Choroid plexus epithelial cell (primary cell): ENCODE measurements around the gene GNG2.

Experiments used
- DNase-seq: peaks from one replicate; pipeline ENCODE4 v3.0.0-alpha.2; 2010; ENCODE audit warnings: low read depth
- H3K4me3 ChIP-seq: 2 replicates; pipeline ENCODE4 v1.5.1; 2011; ENCODE audit warnings: low read depth, mild to moderate bottlenecking, control low read depth, low read length, moderate library complexity
- TF ChIP-seq, protein P1 (sequence below): conservative IDR thresholded peaks from 2 replicates; pipeline ENCODE4 v1.5.1; 2011; ENCODE audit warnings: low read depth, mild to moderate bottlenecking, control low read depth, inconsistent platforms, low read length, moderate library complexity

Gene GNG2

DNA sequence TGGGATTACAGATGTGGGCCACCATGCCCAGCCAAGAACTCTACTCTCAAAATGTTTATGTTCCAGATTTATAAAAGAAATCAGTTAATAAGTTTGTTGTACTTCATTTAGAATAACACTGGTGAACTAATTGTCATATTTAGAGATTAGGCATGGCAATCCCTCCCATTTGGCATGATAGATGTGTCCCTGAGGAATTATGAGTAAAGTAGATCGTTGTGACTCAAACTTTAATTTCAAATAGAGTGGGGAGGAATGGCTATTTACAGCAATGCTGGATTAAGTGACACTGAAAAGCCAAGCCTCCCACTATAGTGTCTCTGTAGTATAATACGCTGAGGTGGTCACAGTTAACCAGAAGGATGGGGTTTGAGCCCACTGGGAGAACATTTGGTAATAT lies 89.6 kb downstream of the GNG2 start:
- no peak overlapping the region for H3K4me3 ChIP-seq
- TF ChIP-seq, protein P1, sequence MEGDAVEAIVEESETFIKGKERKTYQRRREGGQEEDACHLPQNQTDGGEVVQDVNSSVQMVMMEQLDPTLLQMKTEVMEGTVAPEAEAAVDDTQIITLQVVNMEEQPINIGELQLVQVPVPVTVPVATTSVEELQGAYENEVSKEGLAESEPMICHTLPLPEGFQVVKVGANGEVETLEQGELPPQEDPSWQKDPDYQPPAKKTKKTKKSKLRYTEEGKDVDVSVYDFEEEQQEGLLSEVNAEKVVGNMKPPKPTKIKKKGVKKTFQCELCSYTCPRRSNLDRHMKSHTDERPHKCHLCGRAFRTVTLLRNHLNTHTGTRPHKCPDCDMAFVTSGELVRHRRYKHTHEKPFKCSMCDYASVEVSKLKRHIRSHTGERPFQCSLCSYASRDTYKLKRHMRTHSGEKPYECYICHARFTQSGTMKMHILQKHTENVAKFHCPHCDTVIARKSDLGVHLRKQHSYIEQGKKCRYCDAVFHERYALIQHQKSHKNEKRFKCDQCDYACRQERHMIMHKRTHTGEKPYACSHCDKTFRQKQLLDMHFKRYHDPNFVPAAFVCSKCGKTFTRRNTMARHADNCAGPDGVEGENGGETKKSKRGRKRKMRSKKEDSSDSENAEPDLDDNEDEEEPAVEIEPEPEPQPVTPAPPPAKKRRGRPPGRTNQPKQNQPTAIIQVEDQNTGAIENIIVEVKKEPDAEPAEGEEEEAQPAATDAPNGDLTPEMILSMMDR, result no peak
- DNase-seq, result no peak

DNA sequence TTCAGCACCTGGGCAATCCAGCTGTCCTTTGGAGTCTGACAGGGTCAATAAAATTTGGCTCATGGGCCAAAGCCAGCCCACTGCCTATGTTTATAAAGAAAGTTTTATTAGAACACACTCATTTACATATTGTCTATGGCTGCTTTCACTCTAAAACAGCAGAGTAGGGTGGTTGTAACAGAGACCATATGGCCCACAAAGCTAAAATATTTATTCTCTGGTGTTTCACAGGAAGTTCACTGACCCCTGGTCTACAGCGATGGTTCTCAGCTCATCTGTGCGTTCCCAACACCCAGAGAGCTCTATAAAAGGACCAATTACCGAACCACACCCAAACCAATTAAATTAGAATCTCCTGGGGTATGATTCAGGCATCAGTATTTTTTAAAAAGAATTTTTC lies 91.2 kb downstream of the GNG2 start:
- H3K4me3 ChIP-seq, result no peak overlapping the region
- DNase-seq, result no peak
- TF ChIP-seq, protein P1, result no peak

DNA sequence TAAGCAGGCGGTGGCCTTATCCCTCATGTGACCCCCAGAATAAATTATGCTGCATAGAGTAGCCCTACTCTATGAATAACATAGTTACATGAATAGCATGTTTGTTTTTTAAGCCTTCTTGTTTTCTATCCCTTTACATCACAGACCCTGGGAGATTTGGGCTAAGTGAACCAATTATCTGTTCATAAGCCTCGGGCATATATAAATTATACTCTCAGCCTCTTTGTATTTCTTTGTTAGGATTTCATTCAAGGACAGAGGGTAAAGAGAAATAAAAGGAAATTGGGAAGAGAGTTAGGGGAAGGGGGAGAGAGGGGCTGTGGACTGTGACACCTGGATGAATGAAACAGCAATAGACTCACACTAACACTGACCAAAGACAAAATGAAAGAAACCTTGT lies 93.6 kb downstream of the GNG2 start:
- TF ChIP-seq, protein P1, result no peak
- H3K4me3 ChIP-seq, result no peak overlapping the region
- no peak for DNase-seq

DNA sequence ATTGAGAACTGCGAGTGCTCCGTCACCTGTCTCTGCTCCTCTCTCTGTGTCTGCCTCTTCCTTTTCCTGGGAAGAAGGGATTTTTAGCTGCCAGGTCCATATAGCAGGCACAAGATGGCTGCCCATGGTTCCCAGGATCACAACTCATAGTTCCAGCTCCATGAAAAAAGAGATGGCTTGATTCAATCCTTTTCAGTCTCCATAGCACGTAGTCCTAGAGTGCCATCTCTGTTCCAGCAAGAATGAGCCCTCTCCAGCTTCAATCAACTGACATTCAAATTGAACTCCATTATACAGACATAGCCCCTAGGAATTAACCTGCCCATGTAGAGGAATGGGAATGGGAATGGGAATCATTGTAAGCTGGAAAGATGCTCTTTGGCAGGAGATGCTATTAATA lies 94.2 kb downstream of the GNG2 start:
- no peak overlapping the region for H3K4me3 ChIP-seq
- DNase-seq, result no peak
- TF ChIP-seq, protein P1, result no peak

DNA sequence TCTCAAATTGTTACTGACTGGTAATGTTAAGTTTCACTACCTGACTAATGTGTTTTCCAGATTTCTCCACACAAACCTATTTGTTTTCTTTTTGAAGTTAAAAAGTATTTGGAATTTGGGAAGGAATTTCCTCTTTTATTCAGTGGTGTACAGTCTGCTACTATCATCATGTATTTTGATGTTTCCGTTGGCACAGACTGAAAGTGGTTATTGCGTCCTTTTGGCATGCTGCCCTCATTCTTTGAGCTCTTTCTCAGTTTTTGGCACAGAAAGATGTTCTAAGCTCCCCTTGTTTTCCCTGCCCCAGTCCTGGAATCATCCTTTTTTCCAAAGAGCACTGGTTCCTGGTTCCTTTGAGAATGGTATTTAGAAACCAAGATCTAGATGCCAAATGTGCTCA lies 97.5 kb downstream of the GNG2 start:
- TF ChIP-seq, protein P1, result no peak
- DNase-seq, result peak; percentile 63
- H3K4me3 ChIP-seq, result no peak overlapping the region

- no peak overlapping the region for H3K4me3 ChIP-seq
- no peak for DNase-seq
- TF ChIP-seq, protein P1, result no peak
Observed at GRCh38 chr14:51959928-51960327, 99.5 kb downstream of the GNG2 start.

DNA sequence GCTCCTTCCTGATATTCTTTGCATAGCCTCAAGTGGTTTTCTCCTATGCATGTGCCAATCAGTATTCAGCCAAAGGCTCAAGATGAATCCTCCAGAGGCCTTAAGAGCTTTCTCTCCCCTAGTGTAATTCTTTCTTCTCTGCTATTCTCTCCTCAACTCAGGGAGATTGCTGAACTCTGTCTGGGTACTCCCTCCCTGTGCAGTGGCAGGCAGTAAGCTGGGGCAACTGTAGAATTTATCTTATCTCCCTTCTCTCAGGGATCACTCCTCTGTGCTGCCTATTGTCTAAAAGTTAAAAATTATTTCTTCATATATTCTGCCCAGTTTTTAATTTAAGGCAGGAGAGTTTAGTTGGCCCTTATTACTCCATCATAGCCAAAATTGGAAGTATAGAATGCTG lies 100.5 kb downstream of the GNG2 start:
- DNase-seq, result no peak
- TF ChIP-seq, protein P1, result no peak
- no peak overlapping the region for H3K4me3 ChIP-seq
